ENCODE data around the gene C3orf20.

Gene C3orf20

DNA sequence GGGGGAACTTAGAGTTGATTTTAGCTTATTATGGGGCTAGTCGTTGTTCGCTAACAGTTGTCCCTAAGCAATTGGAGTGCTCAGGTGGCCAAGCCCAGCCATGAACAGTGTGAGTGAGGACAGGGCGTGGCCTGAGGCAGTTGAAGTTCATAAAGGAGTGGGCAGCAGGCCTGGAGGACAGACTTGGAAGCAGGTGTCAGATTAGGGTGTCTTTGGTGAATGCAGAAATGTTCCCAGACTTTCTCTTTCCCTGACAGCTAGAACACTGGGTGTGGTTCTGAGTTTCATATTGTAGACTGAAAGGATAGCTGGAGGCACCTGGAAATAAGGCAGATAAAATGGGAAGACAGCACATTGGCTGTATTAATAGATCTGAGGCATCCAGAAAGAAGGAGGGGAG is 84.0 kb downstream of the C3orf20 start:
- no peak for DNase-seq (ENCODE audit: low read depth in 2 of 2)

DNA sequence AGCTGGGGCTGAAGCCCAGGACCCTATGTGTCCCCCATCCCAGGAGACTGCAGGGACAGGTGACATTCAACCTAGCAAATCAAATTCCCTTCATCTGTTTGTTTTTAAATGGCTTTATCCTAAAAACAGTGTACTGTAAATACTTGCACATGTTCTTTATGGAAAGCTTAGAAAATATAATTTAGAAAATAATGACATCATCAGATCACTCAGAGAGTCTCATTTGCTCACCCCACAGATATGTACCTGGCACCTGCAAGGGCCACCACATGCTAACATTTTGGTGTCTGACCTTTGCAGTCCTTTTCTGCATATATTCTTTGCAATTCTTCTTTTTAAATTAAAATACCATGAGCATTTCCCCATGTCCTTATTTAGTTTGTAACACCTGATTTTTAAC is 85.2 kb downstream of the C3orf20 start:
- no peak for DNase-seq (ENCODE audit: low read depth in 2 of 2)

DNA sequence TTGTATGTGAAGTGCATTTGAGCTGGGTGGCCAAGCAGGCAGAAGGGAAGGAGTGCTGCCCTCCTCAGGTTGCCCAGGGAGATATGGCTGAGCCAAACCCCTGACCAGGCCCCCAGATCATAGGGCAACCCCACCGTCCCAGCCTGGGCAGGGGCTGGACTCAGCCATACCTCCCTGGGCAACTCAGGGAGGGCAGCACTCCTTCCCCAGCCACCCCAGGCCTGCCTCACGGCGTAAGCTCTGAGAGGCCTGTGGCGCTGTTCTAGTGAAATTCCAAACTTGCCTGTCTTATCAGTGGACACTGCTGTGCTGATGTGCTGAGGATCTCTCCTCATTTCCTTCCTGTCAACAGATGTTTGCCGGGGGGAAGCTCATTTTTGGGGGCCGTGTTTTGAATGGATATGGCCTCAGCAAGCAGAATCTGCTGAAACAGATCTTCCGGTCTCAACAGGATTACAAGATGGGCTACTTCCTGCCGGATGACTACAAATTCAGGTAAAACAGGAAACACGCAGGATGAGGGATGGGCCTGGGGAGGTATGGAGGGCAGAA is 86.3 kb downstream of the C3orf20 start:
- DNase-seq (ENCODE audit: low read depth in 2 of 2), result no peak

DNA sequence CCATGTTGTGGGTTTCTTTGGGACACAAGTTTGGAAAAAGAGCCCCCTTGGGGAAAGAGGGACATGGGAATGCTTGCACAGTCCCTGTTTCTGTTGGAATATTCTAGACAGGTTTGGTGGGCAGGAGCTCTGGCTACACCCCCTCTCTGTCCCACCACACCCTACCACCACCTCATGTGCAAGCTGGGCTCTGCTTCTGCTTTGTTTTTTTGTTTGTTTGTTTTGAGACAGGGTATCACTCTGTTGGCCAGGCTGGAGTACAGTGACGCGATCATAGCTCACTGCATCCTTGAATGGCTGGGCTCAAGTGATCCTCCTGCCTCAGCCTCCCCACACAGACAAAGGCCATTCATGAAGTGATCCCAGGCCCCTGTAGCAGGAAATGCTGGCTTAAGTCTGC is 86.9 kb downstream of the C3orf20 start:
- no peak for DNase-seq (ENCODE audit: low read depth in 2 of 2)

DNA sequence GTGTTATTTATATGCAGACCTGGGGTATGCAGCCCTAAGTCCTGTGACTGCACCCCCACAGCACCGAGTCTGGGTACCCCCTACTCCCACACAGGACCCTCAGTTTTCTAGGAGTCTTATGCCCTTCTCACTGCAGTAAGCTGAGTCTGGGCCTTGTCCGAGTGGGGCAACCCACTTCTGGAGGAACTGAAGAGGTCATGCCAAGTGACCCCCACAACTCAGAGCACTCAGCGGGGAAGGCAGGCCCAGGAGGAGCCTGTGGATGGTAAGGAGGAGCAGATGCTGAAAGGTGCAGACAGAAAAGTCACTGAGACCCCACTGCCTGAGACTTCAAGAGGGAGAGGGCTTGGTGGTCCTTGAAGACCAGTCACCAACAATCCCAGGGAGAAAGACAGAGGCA is 87.8 kb downstream of the C3orf20 start:
- DNase-seq (ENCODE audit: low read depth in 2 of 2), result no peak

DNA sequence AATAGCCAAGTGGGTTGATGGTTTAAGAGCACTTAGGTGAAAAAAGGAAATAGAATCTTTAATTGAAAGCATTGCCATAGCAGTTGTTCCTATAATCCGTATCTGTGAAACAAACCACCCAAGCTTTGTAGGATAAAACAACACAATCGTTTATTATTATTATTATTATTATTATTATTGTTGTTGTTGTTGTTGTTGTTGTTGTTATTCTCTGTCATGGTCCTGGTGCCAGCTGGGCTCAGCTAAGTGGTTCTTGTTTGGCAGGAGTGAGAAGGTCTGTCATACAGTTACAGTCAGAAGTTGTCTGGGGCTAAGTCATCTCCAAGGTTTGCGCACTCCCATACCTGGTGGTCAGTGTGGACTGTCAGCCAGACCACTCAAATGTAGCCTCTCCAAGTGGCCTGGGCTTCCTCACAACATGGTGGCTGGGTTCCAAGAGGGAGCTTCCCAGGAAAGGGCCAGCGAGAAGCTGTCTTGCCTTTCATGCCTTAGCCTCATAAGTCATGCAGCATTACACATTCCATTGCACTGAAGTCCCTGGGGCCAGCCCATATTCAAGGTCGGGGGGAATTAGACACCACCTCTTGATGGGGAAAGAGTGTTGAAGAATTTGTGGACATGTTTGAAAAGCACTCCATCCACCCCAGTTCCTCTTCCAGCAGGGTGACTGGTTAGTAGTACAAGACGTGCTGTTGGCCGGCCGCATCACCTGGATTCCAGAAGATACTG is 89.6 kb downstream of the C3orf20 start:
- DNase-seq (ENCODE audit: low read depth in 2 of 2), result no peak

DNA sequence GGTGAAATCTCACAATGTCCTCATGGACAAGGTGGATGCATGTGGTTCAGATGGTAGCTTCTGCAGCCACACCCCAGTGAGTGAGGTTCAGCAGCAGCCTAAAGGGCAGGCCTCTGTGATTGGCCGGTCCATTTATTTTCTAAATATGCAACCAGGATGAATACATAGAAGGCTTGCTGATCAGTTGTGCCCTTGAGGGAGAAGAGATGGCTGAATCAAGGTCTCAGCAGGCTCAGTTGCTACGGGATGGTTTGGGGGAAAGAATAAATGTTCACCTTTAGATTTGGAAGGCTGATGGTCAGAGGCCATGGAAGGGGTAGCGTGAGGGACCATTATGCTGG is 90.1 kb downstream of the C3orf20 start:
- no peak for DNase-seq (ENCODE audit: low read depth in 2 of 2)

DNA sequence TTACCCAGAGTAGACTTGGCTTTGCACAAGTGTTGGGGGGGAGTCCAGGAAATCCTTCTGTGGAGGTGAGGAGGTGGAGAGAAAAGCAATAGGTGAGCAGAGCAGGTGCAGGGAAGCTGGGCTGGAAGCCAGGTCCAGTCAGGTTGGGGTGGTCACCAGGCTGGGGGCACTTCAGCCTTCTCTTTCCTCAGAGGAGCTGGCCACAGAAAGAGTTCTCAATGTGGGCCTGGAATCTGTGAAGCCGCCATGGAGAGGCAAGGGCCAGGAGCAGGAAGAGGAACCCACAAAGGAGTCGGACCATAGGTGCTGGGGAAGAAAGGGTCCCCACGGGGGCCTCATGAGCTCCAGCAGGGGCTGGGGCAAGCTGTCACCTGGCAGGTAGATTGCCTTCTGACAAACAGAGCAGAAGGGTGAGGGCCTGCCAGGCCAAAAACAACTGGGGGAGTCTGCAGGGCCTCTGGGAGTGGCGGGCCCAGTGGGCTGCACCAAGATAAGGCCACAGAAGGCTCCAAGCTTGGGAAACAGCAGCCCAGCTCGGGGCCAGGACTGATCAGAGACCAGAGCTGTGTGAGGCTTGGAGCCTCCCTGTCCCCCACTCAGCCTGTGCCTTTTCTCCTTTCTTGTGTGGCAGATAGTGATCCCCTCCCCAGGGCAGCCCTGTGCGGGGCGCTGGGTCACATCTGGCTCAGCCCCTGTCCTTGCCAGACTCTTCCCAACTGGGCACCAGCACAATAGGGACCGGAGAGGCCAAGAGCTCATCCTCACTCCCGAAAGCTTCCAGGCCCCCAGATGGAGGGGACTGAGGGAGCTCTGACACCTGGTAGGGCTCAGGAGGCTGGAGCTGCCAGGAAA is 90.9 kb downstream of the C3orf20 start:
- DNase-seq (ENCODE audit: low read depth in 2 of 2), result no peak

DNA sequence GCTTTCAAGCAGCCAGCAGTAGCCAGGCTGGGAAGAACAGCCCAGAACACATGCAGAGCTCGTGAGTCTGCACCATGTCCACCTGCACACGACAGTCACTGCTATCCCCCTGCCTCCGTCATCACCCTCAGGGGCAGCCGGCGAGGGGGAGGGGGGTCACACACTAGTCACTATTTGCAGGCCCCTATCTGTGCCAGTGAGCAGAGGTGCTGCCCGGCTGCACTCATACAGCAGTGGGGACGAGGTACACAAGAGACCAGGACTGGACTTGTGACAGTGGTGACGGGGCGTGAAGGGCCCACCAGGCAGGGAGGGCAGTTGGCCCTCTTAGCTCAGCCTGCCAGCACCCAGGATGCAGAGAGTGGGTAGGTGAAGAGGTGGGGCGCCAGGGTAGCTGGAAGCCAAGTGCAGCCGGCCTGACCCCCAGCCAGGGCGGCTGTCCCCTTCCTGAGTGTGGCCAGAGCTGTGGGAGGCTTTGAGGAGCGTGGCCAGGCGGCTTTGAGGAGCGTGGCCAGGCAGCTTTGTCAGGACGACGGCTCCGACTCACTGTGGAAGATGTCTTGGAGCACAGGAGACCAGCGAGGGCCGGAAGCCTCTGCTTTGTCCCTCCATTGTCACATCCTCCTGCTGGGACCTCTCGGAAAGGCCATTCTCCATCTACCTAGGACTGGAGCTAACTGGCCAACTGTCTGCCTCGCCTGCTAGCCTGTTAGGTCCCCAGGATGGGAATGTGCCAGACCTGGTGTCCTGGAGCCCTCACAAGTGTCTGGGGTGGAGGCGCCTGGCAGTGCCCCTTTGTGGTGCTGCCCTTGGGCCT is 91.7 kb downstream of the C3orf20 start:
- DNase-seq (ENCODE audit: low read depth in 2 of 2), result no peak

DNA sequence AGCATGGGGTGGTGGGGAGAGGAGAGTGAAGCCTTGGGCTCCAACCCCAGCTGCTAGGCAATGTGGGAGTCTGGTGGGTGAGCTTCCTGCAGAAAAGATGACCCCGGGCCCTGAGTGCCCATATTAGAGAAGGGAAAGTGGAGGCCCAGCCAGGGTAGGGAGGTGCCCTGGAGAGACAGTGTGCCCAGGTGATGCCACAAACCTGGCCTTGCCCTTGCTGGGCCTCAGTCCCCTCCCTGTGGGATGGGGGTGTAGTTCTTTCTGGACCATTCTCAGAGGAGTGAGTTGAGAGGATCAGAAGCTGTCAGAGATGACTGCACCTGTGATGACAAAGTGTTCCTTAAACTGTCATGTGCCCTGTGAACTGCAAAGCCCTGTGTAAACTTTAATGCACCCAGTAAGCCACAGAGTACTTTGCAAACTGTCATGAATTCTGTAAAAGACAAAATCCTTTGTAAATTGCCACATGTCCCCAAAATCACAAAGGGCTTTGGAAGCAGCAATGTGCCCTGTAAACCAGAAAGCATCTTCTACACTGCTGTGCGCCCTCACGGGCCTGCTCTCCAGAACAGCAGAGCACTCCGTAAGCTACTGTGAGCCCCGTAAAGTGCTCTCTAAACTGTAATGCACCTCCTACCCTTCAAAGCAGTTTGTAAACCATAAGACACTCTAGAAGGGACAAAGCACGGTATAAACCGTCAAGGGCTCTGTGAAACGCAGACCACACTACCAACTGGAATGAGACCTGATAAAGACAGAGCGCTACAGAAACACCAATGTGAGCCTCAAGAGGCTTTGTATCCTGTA is 92.5 kb downstream of the C3orf20 start:
- DNase-seq (ENCODE audit: low read depth in 2 of 2), result no peak

DNA sequence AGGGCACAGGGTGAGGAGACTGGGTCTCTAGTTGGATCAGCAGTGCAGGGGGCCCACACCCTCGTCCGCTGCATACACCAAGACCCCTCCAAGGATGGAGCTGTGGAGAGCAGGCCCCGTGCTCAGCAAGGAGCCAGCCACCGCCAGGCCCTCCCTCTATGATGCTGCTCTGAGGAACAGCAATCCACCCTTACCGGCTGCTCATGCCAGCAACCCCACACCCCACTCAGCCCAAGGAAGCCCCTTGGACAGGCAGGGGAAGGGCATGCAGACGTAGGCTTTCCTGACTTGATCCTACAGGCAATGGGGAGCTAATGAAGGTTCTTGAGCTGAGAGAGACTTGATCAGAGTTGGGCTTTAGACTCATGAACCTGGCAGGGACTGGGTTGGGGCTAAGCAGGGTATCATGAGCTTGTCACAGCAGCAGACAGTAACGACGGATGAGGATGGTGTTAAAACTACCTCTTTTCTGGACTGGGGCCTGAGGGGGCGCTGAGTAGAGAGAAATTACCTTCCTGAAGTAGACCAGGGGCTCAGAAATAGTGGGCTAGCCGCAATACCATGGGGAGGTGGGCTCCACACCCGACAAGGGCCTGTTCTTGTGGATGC is 93.3 kb downstream of the C3orf20 start:
- DNase-seq (ENCODE audit: low read depth in 2 of 2), result no peak

DNA sequence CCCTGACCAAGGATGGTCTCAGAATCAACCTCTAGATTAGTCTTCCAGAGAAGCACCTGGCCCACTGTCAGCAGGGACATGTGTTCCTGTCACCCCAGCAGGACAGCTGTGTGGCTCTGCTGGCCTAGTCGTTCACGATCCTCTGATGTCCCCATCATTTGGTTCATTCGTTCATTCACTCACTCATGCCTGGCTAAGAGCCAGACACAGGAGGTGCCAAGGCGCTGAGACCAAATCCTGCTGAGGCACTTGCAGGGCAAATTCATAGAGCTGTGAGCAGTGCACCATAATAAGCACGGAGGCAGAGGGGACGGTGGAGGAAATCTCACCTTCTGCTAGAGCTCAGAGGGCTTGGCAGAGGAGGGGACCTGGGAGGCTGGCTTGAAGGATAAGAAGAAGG is 93.9 kb downstream of the C3orf20 start:
- DNase-seq (ENCODE audit: low read depth in 2 of 2), result no peak

DNA sequence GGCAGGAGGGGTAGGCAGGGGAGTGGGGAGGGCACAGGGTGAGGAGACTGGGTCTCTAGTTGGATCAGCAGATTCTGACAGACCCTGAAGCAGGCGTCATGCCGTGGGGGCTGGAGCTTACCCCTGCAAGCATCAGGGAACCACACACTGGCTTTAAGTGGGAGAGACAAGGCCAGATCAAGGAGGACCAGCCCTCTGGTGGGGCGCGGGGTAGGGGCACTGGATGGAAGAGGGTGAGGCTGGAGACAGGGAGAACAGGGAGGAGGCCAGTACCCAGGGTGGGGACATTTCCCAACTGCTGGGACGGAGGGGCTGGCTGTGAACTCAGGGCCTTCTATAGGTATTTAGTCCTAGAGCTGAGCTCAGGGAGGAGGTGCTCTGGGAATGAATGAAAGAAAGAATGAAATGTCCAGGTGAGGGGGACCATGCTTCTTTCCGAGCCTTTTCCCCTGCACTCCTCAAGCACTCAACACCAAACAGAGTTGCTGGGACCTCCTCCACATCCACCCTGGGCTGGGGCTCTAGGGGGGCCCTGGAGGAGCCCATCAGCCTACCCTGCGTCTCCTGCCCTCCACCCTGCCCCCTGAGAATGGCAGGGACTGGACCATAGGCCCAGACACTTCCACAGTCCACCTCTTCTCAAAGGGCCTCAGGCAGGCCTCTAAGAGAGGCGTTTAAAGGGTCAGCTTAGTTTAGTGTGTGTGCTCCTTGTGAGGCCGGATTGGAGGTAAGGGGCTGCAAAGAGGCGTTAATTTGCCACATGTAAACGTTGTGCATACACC is 94.8 kb downstream of the C3orf20 start:
- no peak for DNase-seq (ENCODE audit: low read depth in 2 of 2)

DNA sequence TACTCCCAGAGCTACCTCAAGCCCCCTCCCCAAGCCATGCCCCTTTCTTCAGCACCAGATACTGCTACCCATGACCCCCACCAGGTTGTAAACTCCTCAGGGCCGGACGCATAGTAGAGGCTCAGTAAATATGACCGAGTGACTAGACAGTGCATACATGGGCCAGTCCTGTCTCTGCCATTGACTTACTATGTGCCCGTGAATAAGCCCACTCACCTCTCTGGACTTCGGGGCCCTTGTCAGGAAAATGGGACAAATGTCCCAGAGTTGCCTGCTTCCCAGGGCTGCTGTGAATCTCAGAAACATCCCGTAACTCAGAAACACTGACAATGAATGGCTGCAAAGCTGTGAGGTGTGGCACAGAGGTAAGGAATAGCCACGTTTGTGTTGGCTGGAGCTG is 95.7 kb downstream of the C3orf20 start:
- no peak for DNase-seq (ENCODE audit: low read depth in 2 of 2)

DNA sequence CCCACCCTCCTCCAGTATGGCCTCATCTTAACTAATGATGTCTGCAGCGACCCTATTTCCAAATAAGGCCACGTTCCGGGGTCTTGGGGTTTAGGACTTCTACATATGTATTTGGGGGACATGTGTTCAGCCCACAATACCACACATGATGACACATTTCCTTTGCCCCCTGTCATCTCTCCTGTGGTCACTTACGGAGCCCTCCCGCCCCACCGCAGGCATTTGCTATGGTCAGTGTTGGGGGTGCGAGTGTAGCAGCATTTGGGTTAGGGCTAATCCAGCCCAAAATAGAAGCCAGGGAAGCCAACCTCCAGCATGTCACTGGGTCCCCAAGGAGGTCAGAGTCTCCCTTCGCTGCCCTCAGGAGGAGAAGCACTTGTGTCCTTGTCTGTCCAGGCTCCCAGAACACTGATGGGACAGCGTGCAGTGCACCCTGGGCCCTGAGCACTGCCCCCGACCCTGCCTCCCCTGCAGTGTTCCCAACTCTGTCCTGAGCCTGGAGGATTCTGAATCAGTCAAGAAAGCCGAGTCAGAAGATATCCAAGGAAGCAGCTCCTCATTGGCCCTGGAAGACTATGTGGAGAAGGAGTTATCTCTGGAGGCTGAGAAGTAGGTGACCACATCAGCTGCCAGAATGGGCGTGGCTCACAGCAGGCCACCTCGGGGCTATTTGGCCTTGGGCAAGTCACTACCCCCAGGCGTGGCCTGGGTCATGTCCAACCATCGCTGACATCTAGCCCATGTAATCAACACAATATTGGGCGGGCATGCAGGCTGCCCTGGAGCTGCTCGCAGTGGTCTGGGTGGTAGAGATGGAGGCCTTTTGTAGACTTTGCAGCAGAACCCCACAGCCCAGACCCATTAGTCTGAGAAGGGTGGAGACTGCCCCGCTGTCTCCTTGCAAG is 96.9 kb downstream of the C3orf20 start:
- no peak for DNase-seq (ENCODE audit: low read depth in 2 of 2)

DNA sequence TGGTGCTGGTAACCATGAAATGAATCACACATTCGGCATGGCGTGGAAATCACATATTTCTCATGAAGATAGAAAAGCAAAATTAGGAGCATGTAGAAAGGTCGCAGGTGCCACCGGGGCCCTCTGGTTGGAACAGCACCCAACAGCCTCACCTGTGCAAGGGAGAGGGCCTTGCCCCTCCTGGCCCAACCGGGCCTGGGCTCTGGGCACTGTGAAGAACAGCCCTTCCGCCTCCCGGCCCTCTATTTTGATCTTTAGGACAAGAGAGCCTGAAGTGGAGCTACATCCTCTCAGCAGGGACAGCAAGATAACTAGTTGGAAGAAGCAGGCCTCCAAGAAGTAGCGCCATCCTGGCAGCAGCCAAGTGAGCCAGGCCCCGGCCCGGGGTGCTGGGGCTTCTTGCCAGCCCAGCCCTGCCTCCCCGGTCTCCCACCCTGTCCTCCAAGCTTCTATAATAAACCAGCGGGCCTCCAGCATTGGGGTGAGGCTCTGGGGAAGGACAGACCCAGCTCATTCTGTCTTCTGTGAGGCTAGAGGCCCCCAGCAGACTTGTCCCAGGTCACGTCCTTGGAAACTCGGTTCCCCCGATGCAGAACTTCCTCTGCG is 97.7 kb downstream of the C3orf20 start:
- no peak for DNase-seq (ENCODE audit: low read depth in 2 of 2)

DNA sequence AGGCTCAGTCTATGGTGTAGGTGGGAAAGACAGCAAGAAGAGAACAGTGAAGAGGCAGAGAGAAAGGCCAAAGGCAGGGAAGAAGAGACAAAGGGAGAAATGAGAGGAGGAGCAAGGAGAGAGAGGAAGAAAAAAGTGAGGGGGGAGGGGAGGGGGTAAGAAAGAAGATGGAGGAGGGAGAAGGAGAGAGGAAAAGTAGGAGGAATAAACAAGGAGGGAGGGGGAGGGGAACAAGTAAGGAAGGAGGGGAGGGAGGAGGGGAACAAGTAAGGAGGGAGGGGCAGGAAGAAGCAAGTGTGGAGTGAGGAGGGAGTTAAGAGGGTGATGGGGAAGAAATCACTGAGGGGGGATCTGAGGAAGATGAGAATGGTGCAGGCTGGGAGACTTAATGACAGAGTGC is 98.3 kb downstream of the C3orf20 start:
- no peak for DNase-seq (ENCODE audit: low read depth in 2 of 2)

DNA sequence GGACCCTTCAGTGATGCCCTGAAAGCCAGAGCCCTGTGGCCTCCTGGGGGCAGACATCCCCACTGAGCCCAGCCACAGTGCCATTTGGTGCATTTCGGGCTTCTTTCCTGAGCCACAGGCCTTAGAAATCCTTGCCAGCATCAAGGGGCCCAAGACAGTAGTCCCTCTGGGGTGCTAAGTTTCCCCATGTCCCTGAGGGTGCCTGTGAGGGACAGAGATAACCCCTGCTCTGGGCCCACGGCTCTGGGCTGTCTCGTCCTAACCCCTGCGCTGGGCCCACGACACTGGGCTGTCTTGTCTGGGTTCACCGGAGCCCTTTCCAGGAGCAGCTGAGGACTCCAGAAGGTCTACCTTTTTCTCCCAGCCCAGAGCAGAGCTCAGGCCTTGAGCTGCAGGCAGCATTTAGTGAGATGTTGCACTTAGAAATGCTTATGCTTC is 98.8 kb downstream of the C3orf20 start:
- no peak for DNase-seq (ENCODE audit: low read depth in 2 of 2)

DNA sequence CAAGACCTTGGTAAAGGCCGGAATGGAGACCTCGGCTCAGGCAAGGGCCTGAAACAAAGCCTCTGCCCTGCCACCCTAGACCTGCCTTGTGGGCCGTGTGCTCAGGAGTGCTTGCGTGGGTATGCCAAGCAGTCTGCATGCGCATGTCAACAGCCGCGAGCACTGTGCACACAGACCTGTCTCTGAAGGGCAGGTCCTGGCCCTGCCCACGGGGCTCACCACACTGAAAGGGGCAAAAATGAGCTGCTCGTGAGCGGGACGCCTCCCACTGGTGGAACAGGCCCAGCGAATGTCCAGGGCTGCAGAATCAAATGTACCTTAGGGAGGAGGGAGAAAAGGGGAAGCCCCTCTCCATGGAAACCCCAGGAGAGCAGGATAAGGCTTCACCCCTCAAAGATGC is 99.5 kb downstream of the C3orf20 start:
- no peak for DNase-seq (ENCODE audit: low read depth in 2 of 2)

Measured in stimulated activated CD8-positive, alpha-beta memory T cell treated with anti-CD3 and anti-CD28 coated beads, Interleukin-2, amount 100 ng/mL, for 1 hour (primary cell).